OCI-M2 (cell line): ENCODE measurements around the gene AURKB.
"Not testable (repeated sequence)": the region's sequence is repeated elsewhere in the genome, so short reads cannot be mapped to it uniquely, and the experiment has no call there.

Source experiments
- DNase-seq: peaks from one replicate; lab custom pipeline; 2025; ENCODE audit not compliant: unreplicated experiment; lab: John Stamatoyannopoulos, UW

The AURKB gene

GRCh38 chr17:8209907-8210760, at the start of gene AURKB:
AURKB (minus strand) TSS chr17:8210575; CDS start chr17:8210224, 351 bp downstream.
- DNase-seq, result peak; percentile 51

- no peak for DNase-seq
These were observed 47.4 kb upstream of the AURKB start for GRCh38 chr17:8257801-8258200.

DNA sequence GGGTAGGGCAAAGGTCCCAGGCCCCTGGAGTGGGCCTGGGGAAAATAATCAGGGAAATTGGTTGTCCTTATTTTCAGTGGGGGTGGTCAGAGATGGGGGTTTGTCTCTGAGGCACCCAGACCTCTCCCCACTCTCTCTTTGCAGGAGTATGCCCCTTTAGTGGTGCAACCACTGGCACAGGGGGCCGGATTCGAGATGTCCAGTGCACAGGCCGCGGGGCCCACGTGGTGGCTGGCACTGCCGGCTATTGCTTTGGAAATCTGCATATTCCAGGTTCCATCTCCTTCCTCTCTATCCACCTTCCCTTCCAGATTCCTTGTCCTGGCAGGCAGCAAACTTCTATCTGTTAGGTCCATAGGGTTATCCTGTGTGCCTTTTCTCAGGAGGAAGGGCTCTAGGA, 46.3 kb upstream of the AURKB start:
- DNase-seq, result no peak

- no peak for DNase-seq
These were observed 45.9 kb upstream of the AURKB start for GRCh38 chr17:8256291-8256690.

- DNase-seq, result no peak
These were observed 45.1 kb upstream of the AURKB start for GRCh38 chr17:8255499-8255898.

- DNase-seq, result no peak
These were observed 44.5 kb upstream of the AURKB start for GRCh38 chr17:8254881-8255280.

GRCh38 chr17:8253801-8254200, 43.4 kb upstream of the AURKB start:
- DNase-seq, result no peak

GRCh38 chr17:8251411-8251810, 41.0 kb upstream of the AURKB start:
- not testable (repeated sequence) for DNase-seq

DNA sequence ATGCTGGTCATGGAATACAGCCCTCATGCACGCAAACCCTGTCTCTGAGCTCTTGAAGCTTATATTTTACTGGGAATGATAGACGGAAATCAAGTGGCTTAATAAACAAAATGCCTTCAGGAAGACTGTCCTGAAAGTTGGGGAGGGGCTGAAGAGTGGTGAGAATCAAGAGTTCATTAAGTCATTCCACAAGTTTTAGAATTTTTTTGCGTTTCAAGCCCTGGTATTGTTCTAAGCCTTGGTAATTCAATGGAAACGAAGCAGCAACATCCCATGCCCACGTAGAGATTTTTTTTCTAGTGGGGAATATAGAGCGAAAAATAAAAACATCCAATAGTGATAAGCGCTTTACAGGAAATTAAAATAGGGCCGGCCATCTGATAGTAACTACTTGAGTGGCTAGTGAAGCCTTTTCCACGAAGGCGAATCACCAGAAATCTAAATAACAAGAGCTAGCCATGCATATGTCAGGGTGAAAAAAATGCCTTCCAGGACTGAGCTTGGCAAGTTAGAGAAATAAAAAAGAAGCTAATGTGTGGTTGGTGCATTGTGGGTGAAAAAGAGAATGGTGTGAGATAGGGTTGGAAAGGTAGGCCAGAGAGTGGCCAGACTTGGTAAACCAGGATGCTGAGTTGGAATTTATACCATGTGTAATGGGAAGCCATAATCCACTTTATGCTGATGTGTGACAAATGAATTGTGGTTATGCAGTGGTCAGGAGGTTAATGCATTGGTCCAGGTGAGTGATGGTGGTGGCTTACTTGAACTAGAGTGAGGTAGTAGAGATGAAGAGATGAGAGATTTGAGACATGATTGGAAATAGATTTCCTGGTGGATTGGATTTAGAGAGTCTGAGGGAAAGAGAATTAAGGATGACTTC, 39.5 kb upstream of the AURKB start:
- DNase-seq, result no peak

DNA sequence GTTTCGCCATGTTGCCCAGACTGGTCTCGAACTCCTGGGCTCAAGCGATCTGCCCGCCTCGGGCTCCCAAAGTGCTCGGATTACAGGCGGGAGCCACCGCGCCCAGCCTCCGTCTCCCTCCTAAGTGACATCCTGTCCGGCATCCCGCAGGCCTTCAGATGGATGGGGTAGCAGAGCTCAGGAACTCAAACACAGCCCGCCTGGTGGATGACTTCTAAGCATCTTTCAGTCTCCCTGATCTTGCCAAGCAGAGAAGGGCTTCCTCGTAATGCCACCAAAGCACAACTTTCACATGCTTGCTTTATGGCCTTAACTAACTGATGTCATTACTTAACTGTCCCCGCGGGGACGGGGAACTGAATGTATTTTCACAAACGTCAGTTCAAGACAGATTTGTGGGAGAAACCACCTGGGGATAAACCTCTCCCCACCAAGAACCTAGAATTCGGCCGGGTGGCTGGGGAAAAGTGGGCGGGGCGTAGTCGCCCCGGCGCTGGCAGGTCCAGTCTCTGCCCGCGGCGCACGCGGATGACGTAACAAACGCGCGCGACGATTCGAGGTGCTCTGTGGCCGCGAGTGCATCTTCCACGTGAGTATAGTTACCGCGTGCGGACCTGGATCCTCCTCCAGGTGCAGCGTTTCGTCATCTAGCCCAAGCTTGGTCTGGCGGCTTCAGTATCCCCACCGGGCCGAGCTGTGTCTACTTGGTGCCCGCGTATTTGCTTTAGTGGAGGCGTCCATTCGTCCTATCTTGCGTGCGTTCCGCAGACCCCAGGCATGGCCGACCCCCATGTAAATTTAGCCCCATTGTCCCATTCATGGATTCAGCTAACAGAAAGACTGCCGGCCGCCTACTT, 38.6 kb upstream of the AURKB start, which contains the start of gene PFAS:
Gene PFAS, plus strand, starts transcription at position 539 of the 857 bp plus-strand sequence. CDS start 4,649 bp downstream, outside the sequence.
- peak; percentile 71 for DNase-seq

DNA sequence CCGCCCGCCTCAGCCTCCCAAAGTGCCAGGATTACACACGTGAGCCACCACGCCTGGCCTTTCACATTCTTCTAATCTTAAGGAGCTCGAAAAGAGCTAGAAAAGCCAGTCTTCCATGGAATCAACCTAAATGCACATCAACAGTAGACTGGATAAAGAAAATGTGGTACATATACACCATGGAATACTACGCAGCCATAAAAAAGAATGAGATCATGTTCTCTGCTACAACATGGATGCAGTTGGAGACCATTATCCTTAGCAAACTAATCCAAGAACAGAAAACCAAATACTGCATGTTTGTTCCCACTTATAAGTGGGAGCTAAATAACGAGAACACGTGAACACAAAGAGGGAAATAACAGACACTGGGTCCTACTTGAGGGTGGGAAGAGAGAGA, 34.4 kb upstream of the AURKB start:
- no peak for DNase-seq

DNA sequence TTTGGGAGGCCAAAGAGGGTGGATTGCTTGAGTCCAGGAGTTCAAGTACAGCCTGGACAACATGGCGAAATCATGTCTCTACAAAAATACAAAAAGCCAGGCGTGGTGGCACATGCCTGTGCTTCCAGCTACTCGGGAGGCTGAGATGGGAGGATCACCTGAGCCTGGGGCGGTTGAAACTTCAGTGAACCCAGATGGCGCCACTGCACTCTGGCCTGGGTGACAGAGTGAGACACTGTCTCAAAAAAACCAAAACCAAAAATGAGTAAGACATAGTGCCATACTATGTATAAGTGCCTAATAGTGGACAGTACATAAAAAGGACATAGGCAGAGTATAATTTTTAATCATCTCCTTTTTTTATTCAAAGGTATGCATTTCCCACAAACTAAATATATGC, 33.5 kb upstream of the AURKB start:
- DNase-seq, result no peak

GRCh38 chr17:8237886-8238285, 27.5 kb upstream of the AURKB start:
- no peak for DNase-seq

- no peak for DNase-seq
These were observed 26.8 kb upstream of the AURKB start for GRCh38 chr17:8237175-8237574.

DNA sequence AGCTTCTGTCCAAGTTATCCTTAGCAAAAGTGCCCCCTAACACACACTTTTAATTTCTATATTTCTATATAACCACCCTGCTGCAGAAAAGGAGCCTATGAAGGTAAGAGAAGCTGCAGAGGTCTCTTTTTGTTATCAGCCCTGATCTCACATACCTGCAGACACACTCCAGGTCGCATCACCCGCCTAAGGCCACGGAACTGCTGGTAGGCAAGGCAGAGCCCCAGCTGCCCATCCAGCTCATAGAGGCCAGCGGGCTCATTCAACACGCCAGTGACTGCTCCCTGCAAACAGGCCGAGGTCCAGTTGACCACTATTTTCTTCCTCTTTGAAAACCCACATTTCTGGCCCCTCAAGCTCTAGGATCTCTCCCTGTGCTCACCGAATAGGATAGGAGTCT, 25.3 kb upstream of the AURKB start:
- DNase-seq, result no peak

- no peak for DNase-seq
These were observed 24.2 kb upstream of the AURKB start for GRCh38 chr17:8234361-8235270.

GRCh38 chr17:8231701-8232100, 21.3 kb upstream of the AURKB start:
- DNase-seq, result no peak

DNA sequence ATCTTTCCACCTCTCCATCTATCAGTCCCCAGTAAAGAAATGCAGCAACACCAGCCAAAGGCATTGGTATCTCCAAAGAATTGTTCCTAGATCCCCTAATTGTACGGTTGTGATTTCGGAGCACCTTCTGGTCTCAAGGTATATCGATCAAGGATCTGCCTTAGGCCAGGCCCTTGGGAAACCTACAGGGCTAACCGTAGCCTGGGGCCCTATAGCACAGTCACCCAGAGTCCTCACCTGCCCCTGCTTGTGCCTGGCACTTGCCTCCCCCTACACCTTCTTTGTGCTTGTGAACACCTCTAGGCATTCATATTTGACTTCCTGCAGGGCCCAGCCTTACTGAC, 16.8 kb upstream of the AURKB start:
- no peak for DNase-seq

- DNase-seq, result peak; percentile 92
These were observed 16.3 kb upstream of the AURKB start for GRCh38 chr17:8226536-8227237.
